GM12891 (cell line): ENCODE results near the gene FXR2.

ENCODE experiments used
- POLR2A ChIP-seq: IDR thresholded peaks from 2 replicates; pipeline ENCODE4 v1.6.1; 2011; ENCODE audit warnings: low read depth, low read length, control low read depth
- POLR2AphosphoS5 ChIP-seq: IDR thresholded peaks from 2 replicates; pipeline ENCODE4 v1.6.1; 2011; ENCODE audit warnings: low read depth, low read length, control low read depth
- POU2F2 ChIP-seq: IDR thresholded peaks from 2 replicates; pipeline ENCODE4 v1.6.1; 2011; ENCODE audit warnings: low read depth, mild to moderate bottlenecking, control low read depth, low read length, moderate library complexity
- SPI1 ChIP-seq: IDR thresholded peaks from 2 replicates; pipeline ENCODE4 v1.6.1; 2011; ENCODE audit warnings: low read depth, low read length, control low read depth
- TAF1 ChIP-seq: IDR thresholded peaks from 2 replicates; pipeline ENCODE4 v1.6.1; 2011; ENCODE audit warnings: low read depth, low read length, control low read depth

- TF ChIP-seq TAF1 (peak; percentile 71; the same call in 1 of the 2 replicates), POLR2A (no peak), POU2F2 (no peak), POLR2AphosphoS5 (no peak), SPI1 (no peak)
These were observed 53.0 kb downstream of the FXR2 start, which contains the start of gene SENP3 for GRCh38 chr17:7561589-7562207.
